K562 (cell line): Measurements from ENCODE around the gene DIS3L. TPM values are rescaled to one million over a fixed set of nuclear protein-coding genes. Genes with fewer than 3 reads are reported as not detected.

Source experiments
- ATAC-seq: fragments of 200-7000 bp; cut with Tn5 transposase; 3 replicates; pipeline ENCODE4 v1.9.1; 2020; ENCODE audit warnings: moderate library complexity
- BruUV-seq: library from RNA; stranded (reverse); fragments of 400-500 nt; replicated peaks from 2 replicates; lab custom pipeline; 2021; lab: Mats Ljungman, UMichigan
- CTCF ChIA-PET: fragments of 300-600 bp; formaldehyde crosslinking; extraction: SDS; loops from one replicate; lab custom pipeline; 2021; ENCODE audit warnings: low intra/inter-chr PET ratio; lab: Yijun Ruan, JAX
- POLR2A ChIA-PET: fragments of 300-600, 350-650 bp; sonication (Branson Sonifier 250); formaldehyde crosslinking; extraction: SDS; loops from one replicate; lab custom pipeline; 2021; ENCODE audit warnings: antibody characterized with exemption, inconsistent platforms; lab: Yijun Ruan, JAX
- DNase-seq, 4 experiments: peaks; one replicate each; pipeline versions ENCODE4 v3.0.0 to v3.0.0-alpha.2; 2011 to 2018; ENCODE audit warnings: low spot score in 3 of 4, mixed read lengths in 3 of 4; ENCODE audit errors: extremely low read depth in 1 of 4
- FAIRE-seq: peaks from 2 replicates; lab custom pipeline; 2011; peaks lifted over from hg19 to GRCh38; lab: Jason Lieb, UNC
- H2AFZ ChIP-seq: 2 replicates; pipeline ENCODE4 v1.6.0; 2011; ENCODE audit warnings: low read depth, low read length, control low read depth, inconsistent platforms
- H3K27ac ChIP-seq: fragments of 200-600 bp; 3 replicates; pipeline ENCODE4 v1.8.0; 2011; ENCODE audit warnings: low read depth, mild to moderate bottlenecking, control low read depth, inconsistent platforms, low read length, moderate library complexity, mixed read lengths; ENCODE audit errors: extremely low read depth
- H3K27me3 ChIP-seq, 2 experiments: fragments of 300-600 bp in 1 of 2; 2 replicates in 1 of 2; 3 replicates in 1 of 2; pipeline versions ENCODE4 v1.6.0 to v1.8.0; 2011; ENCODE audit warnings: inconsistent platforms in 2 of 2, low read length in 2 of 2, mild to moderate bottlenecking in 1 of 2, mixed read lengths in 1 of 2, moderate library complexity in 1 of 2; ENCODE audit not compliant: control insufficient read depth in 2 of 2, insufficient read depth in 2 of 2
- H3K36me3 ChIP-seq: fragments of 300-600 bp; 3 replicates; pipeline ENCODE4 v1.8.0; 2011; ENCODE audit warnings: mild to moderate bottlenecking, low read length, inconsistent platforms; ENCODE audit not compliant: control insufficient read depth, insufficient read depth
- H3K4me1 ChIP-seq, 2 experiments: fragments of 200-600 bp in 1 of 2; replicated peaks in 1 of 2; 2 replicates in 1 of 2; 3 replicates in 1 of 2; pipeline versions ENCODE4 v1.5.1 to v1.8.0; 2011; ENCODE audit warnings: inconsistent platforms in 2 of 2, low read length in 2 of 2, mild to moderate bottlenecking in 1 of 2, mixed read lengths in 1 of 2, moderate library complexity in 1 of 2; ENCODE audit not compliant: control insufficient read depth in 2 of 2, insufficient read depth in 2 of 2
- H3K4me2 ChIP-seq: 2 replicates; pipeline ENCODE4 v1.6.1; 2011; ENCODE audit warnings: low read length, control low read depth, inconsistent platforms, mixed read lengths; ENCODE audit not compliant: insufficient read depth
- H3K4me3 ChIP-seq: fragments of 200-600 bp; sonication (generic), shearing (Covaris generic); 2 replicates; pipeline ENCODE4 v1.5.1; 2016; ENCODE audit warnings: control low read depth, inconsistent platforms
- H3K79me2 ChIP-seq: fragments of 200-600 bp; 3 replicates; pipeline ENCODE4 v1.8.0; 2011; ENCODE audit warnings: low read length, inconsistent platforms; ENCODE audit not compliant: control insufficient read depth, insufficient read depth
- H3K9ac ChIP-seq, 2 experiments: 2 replicates each; pipeline versions ENCODE4 v1.6.0 to v1.6.1; 2011; ENCODE audit warnings: low read depth in 2 of 2, low read length in 2 of 2, control low read depth in 1 of 2, inconsistent platforms in 1 of 2, mild to moderate bottlenecking in 1 of 2, mixed read lengths in 1 of 2; ENCODE audit not compliant: insufficient read depth in 1 of 2
- H3K9me1 ChIP-seq: one replicate; pipeline ENCODE4 v1.6.0; 2011; ENCODE audit warnings: inconsistent platforms, mild to moderate bottlenecking, low read length, moderate library complexity; ENCODE audit not compliant: control insufficient read depth, insufficient read depth
- H3K9me3 ChIP-seq: replicated peaks from 2 replicates; pipeline ENCODE4 v1.5.1; 2011; ENCODE audit warnings: low read depth, low read length, inconsistent platforms; ENCODE audit not compliant: control insufficient read depth, insufficient read depth
- H4K20me1 ChIP-seq: replicated peaks from 2 replicates; pipeline ENCODE4 v1.6.1; 2011; ENCODE audit warnings: low read length, inconsistent platforms, mixed read lengths; ENCODE audit not compliant: control insufficient read depth, insufficient read depth
- JUND ChIP-seq, 2 experiments: IDR thresholded peaks; 2 replicates in 1 of 2; 3 replicates in 1 of 2; pipeline ENCODE4 v1.6.1; 2011; ENCODE audit warnings: borderline replicate concordance in 2 of 2, low read depth in 2 of 2, low read length in 2 of 2, improper control_type of control experiment in 1 of 2, missing biosample characterization in 1 of 2, missing genetic modification characterization in 1 of 2, missing genetic modification reagents in 1 of 2
- MXI1 ChIP-seq: IDR thresholded peaks from 2 replicates; pipeline ENCODE4 v1.6.1; 2011; ENCODE audit warnings: low read depth, mild to moderate bottlenecking, improper control_type of control experiment, low read length
- SMARCA5 ChIP-seq: fragments of 450-650 bp; IDR thresholded peaks from 2 replicates; pipeline ENCODE4 v1.6.1; 2016
- ZNF175 ChIP-seq: fragments of 200-800 bp; sonication (Bioruptor generic); IDR thresholded peaks from 2 replicates; pipeline ENCODE4 v1.6.1; 2016; ENCODE audit warnings: low read depth, mild to moderate bottlenecking, missing genetic modification characterization, missing compliant biosample characterization
- WGBS: fragments of 100-300 bp; shearing (Covaris generic); methylation state at CpG from one replicate; pipeline ENCODE4 v1.1.6; 2016; ENCODE audit warnings: low coverage, mixed read lengths; ENCODE audit not compliant: insufficient coverage; ENCODE audit errors: missing lambda C conversion rate; 5-methylcytosine and 5-hydroxymethylcytosine counted together
- in situ Hi-C: fragments of 300-500 bp; cut with MboI; formaldehyde crosslinking; loops from 4 replicates; pipeline ENCODE4 v1.15.0; 2018; ENCODE audit warnings: inconsistent platforms, mixed read lengths
- intact Hi-C: fragments of 100-400 bp; cut with micrococcal nuclease; formaldehyde crosslinking; loops from 2 replicates; pipeline ENCODE4 v1.14.2; 2022
- polyA plus RNA-seq, 8 experiments: library from polyadenylated mRNA; depleted of rRNA in 4 of 8; stranded (reverse) in 5 of 8; unstranded in 3 of 8; fragments of >200 nt; fragmentation: Nextera tagmentation in 2 of 8; fragmentation: Illumina TruSeq in 1 of 8; extraction: Ambion mirVana in 2 of 8; extraction: Trizol in 1 of 8; gene quantifications; 2 replicates each; pipeline versions ENCODE4 v1.2.1 to v1.2.3, GENCODE V29; 2011 to 2014; ENCODE audit warnings: inconsistent platforms in 1 of 8, missing spikeins in 1 of 8
- total RNA-seq, 7 experiments: library from RNA; depleted of rRNA in 6 of 7; stranded (reverse); fragments of >200 nt in 6 of 7; fragmentation: Illumina TruSeq in 2 of 7; extraction: Trizol in 2 of 7; gene quantifications; 2 replicates each; pipeline versions ENCODE4 v1.2.1 to v1.2.3, GENCODE V29; 2011 to 2021; ENCODE audit warnings: low replicate concordance in 1 of 7
- TF ChIP-seq, protein P1 (sequence below): fragments of 250-450 bp; sonication (Bioruptor Pico); IDR thresholded peaks from 2 replicates; pipeline ENCODE4 v1.4.0; 2020; ENCODE audit warnings: mild to moderate bottlenecking, moderate library complexity
- TF ChIP-seq, protein P2 (sequence below), 2 experiments: fragments of 450-650 bp; conservative IDR thresholded peaks; 2 replicates each; pipeline ENCODE4 v1.6.1; 2017; ENCODE audit warnings: mild to moderate bottlenecking in 2 of 2, moderate library complexity in 2 of 2
- TF ChIP-seq, protein P3 (sequence below): sonication (generic); formaldehyde crosslinking; IDR thresholded peaks from 2 replicates; pipeline ENCODE4 v1.8.1; 2023; ENCODE audit warnings: mild to moderate bottlenecking, missing genetic modification reagents

DIS3L gene
- total and polyA plus RNA-seq, 9 of the 15 experiments (the other 6 are each of a cell fraction or from before 2014, with no cell fraction given): 5.9 to 34.6 (median 16.9) TPM

DNA sequence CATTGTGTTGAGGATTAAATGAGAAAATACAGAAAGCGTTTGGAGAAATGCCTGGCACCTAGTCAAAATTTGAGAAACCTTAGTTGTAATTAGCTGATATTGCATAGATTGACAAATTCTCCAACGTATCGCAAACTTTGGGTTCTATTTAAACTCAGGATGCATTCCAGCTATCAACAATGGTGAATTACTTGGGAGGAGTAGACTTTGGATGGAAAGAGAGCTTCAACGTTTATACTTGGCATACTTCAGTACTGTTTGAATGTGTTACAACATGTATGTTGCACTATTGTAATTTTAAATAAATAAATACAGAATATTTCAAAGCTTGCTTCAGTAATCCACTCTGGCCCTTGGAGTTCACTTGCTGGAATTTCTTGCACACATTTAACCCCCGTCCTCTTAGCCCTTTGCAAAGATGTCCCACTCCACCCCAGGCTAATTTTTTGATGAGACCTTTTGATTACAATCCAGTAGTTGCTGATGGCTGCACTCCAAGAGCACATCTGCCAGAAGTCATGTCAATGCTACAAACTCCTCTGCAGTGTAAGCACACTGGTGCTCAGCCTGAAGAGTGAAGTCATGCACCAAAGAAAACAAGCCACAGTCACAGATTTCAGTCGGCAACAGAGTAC lies 4.7 kb upstream of the DIS3L start:
- H3K27ac ChIP-seq: no peak overlapping the region
- H3K4me3 ChIP-seq: no peak overlapping the region
- intact Hi-C loops: loop anchor here (5.0 to 10.0 kb wide), 3 partner anchors 36 to 306 kb away; partner anchors contain the start of gene MEGF11
- ATAC-seq: no peak
- H3K9ac ChIP-seq: no peak overlapping the region; a peak in 1 of 4 replicates
- H3K9me1 ChIP-seq: no peaks in the 10 kb centered on the region
- H3K27me3 ChIP-seq: peaks cover 0 to 3% of the 10 kb centered on the region in 2 experiments; a peak in 2 of 5 replicates
- 23% methylated on average over 6 of the region's 6 CpGs for WGBS
- peaks cover 3% of the 10 kb centered on the region; the same call in 1 of the 2 replicates for H4K20me1 ChIP-seq
- no peaks in the 10 kb centered on the region for H3K79me2 ChIP-seq
- H3K4me1 ChIP-seq: peaks cover 9 to 10% of the 10 kb centered on the region in 2 experiments; a peak in 4 of 5 replicates
- H2AFZ ChIP-seq: no peak overlapping the region
- no peaks in the 10 kb centered on the region for H3K36me3 ChIP-seq
- BruUV-seq: no TSS peak
- no peak overlapping the region for H3K4me2 ChIP-seq
- in situ Hi-C loops: no loop called here
- TF ChIP-seq, protein P1, sequence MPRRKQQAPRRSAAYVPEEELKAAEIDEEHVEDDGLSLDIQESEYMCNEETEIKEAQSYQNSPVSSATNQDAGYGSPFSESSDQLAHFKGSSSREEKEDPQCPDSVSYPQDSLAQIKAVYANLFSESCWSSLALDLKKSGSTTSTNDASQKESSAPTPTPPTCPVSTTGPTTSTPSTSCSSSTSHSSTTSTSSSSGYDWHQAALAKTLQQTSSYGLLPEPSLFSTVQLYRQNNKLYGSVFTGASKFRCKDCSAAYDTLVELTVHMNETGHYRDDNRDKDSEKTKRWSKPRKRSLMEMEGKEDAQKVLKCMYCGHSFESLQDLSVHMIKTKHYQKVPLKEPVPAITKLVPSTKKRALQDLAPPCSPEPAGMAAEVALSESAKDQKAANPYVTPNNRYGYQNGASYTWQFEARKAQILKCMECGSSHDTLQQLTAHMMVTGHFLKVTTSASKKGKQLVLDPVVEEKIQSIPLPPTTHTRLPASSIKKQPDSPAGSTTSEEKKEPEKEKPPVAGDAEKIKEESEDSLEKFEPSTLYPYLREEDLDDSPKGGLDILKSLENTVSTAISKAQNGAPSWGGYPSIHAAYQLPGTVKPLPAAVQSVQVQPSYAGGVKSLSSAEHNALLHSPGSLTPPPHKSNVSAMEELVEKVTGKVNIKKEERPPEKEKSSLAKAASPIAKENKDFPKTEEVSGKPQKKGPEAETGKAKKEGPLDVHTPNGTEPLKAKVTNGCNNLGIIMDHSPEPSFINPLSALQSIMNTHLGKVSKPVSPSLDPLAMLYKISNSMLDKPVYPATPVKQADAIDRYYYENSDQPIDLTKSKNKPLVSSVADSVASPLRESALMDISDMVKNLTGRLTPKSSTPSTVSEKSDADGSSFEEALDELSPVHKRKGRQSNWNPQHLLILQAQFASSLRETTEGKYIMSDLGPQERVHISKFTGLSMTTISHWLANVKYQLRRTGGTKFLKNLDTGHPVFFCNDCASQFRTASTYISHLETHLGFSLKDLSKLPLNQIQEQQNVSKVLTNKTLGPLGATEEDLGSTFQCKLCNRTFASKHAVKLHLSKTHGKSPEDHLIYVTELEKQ (CRISPR knock-in tag): no peak
- TF ChIP-seq JUND (IDR thresholded peaks at IDR 0.05; ENCODE audit: borderline replicate concordance, low read depth, low read length): no peak
- no peak for TF ChIP-seq JUND (tag; IDR thresholded peaks at IDR 0.05; ENCODE audit: borderline replicate concordance, low read depth, low read length)
- TF ChIP-seq, protein P2, sequence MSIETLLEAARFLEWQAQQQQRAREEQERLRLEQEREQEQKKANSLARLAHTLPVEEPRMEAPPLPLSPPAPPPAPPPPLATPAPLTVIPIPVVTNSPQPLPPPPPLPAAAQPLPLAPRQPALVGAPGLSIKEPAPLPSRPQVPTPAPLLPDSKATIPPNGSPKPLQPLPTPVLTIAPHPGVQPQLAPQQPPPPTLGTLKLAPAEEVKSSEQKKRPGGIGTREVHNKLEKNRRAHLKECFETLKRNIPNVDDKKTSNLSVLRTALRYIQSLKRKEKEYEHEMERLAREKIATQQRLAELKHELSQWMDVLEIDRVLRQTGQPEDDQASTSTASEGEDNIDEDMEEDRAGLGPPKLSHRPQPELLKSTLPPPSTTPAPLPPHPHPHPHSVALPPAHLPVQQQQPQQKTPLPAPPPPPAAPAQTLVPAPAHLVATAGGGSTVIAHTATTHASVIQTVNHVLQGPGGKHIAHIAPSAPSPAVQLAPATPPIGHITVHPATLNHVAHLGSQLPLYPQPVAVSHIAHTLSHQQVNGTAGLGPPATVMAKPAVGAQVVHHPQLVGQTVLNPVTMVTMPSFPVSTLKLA (conservative IDR thresholded peaks at IDR 0.05): no peak
- TF ChIP-seq SMARCA5: no peak
- TF ChIP-seq, protein P3, sequence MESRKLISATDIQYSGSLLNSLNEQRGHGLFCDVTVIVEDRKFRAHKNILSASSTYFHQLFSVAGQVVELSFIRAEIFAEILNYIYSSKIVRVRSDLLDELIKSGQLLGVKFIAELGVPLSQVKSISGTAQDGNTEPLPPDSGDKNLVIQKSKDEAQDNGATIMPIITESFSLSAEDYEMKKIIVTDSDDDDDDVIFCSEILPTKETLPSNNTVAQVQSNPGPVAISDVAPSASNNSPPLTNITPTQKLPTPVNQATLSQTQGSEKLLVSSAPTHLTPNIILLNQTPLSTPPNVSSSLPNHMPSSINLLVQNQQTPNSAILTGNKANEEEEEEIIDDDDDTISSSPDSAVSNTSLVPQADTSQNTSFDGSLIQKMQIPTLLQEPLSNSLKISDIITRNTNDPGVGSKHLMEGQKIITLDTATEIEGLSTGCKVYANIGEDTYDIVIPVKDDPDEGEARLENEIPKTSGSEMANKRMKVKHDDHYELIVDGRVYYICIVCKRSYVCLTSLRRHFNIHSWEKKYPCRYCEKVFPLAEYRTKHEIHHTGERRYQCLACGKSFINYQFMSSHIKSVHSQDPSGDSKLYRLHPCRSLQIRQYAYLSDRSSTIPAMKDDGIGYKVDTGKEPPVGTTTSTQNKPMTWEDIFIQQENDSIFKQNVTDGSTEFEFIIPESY (CRISPR knock-in tag): no peak
- TF ChIP-seq ZNF175 (CRISPR knock-in tag): no peak
- TF ChIP-seq MXI1: no peak
- FAIRE-seq: no peak
- no peak for DNase-seq
- no peaks in the 10 kb centered on the region for H3K9me3 ChIP-seq
- POLR2A ChIA-PET: interaction anchor here (0.8 kb wide), 2 partner anchors 23 to 175 kb away, joined by 3 read pairs; no protein-coding TSS in a partner anchor
- CTCF ChIA-PET: interaction anchor here (1.1 to 2.0 kb wide), 2 partner anchors 34 to 36 kb away, joined by 3 to 9 read pairs; no protein-coding TSS in a partner anchor
